IMR-90 (cell line): Measurements from ENCODE around the gene SMO. TPM values are rescaled to one million over a fixed set of nuclear protein-coding genes. Genes with fewer than 3 reads are reported as not detected.

Experiments used
- ATAC-seq: fragments of 200-7000 bp; cut with Tn5 transposase; 2 replicates; pipeline ENCODE4 v1.9.1; 2020; ENCODE audit warnings: low read depth, mild to moderate bottlenecking, moderate library complexity
- BruUV-seq: library from RNA; stranded (reverse); fragments of 400-500 nt; replicated peaks from 2 replicates; lab custom pipeline; 2021; lab: Mats Ljungman, UMichigan
- CTCF ChIA-PET: fragments of 300-600 bp; formaldehyde crosslinking; extraction: SDS; loops from one replicate; lab custom pipeline; 2021; ENCODE audit warnings: antibody characterized with exemption; lab: Yijun Ruan, JAX
- POLR2A ChIA-PET: fragments of 300-600 bp; sonication (Branson Sonifier 250); formaldehyde crosslinking; loops from one replicate; lab custom pipeline; 2022; ENCODE audit warnings: antibody characterized with exemption; ENCODE audit not compliant: unreplicated experiment; lab: Charles Lee
- DNase-seq: peaks from one replicate; pipeline ENCODE4 v3.0.0; 2013
- H2AFZ ChIP-seq: replicated peaks from 2 replicates; pipeline ENCODE3; 2013; ENCODE audit warnings: low read length, mild to moderate bottlenecking; ENCODE audit not compliant: poor library complexity
- H2AK5ac ChIP-seq: 2 replicates; pipeline ENCODE4 v1.6.1; 2013; ENCODE audit warnings: low read depth, low read length, inconsistent platforms
- H2AK9ac ChIP-seq: replicated peaks from 2 replicates; pipeline ENCODE3; 2013; ENCODE audit warnings: mild to moderate bottlenecking, low read depth, low read length, moderate library complexity; ENCODE audit not compliant: poor library complexity
- H2BK120ac ChIP-seq: 2 replicates; pipeline ENCODE4 v1.6.1; 2013; ENCODE audit warnings: low read depth, low read length, inconsistent platforms
- H2BK15ac ChIP-seq: 3 replicates; pipeline ENCODE4 v1.6.1; 2013; ENCODE audit warnings: low read depth, low read length, inconsistent platforms
- H2BK20ac ChIP-seq: 2 replicates; pipeline ENCODE4 v1.6.1; 2013; ENCODE audit warnings: low read depth, mild to moderate bottlenecking, inconsistent platforms, low read length, moderate library complexity
- H2BK5ac ChIP-seq: 2 replicates; pipeline ENCODE4 v1.6.1; 2013; ENCODE audit warnings: mild to moderate bottlenecking, low read depth, low read length, inconsistent platforms; ENCODE audit not compliant: poor library complexity, severe bottlenecking
- H3K14ac ChIP-seq: replicated peaks from 2 replicates; pipeline ENCODE4 v1.6.1; 2013; ENCODE audit warnings: low read depth, low read length, inconsistent platforms
- H3K18ac ChIP-seq: 2 replicates; pipeline ENCODE4 v1.6.1; 2013; ENCODE audit warnings: low read depth, low read length, control low read depth
- H3K23ac ChIP-seq: 2 replicates; pipeline ENCODE4 v1.6.1; 2013; ENCODE audit warnings: low read depth, low read length, inconsistent platforms
- H3K27ac ChIP-seq: 2 replicates; pipeline ENCODE4 v1.5.1; 2013; ENCODE audit warnings: mild to moderate bottlenecking, control low read depth, low read length; ENCODE audit not compliant: insufficient read depth
- H3K27me3 ChIP-seq: 2 replicates; pipeline ENCODE4 v1.6.1; 2013; ENCODE audit warnings: low read length; ENCODE audit not compliant: control insufficient read depth, insufficient read depth
- H3K36me3 ChIP-seq: 2 replicates; pipeline ENCODE4 v1.6.1; 2013; ENCODE audit warnings: low read length, mixed read lengths; ENCODE audit not compliant: control insufficient read depth, insufficient read depth
- H3K4ac ChIP-seq: 2 replicates; pipeline ENCODE4 v1.6.1; 2013; ENCODE audit warnings: low read depth, low read length, inconsistent platforms
- H3K4me1 ChIP-seq: 2 replicates; pipeline ENCODE4 v1.6.1; 2013; ENCODE audit warnings: low read length, mixed read lengths; ENCODE audit not compliant: control insufficient read depth, insufficient read depth
- H3K4me2 ChIP-seq: 2 replicates; pipeline ENCODE4 v1.6.1; 2013; ENCODE audit warnings: low read depth, mild to moderate bottlenecking, control low read depth, low read length, moderate library complexity
- H3K4me3 ChIP-seq: 2 replicates; pipeline ENCODE4 v1.5.1; 2013; ENCODE audit warnings: low read depth, mild to moderate bottlenecking, control low read depth, low read length, moderate library complexity; ENCODE audit not compliant: insufficient read depth
- H3K56ac ChIP-seq: 2 replicates; pipeline ENCODE4 v1.6.1; 2013; ENCODE audit warnings: low read length, inconsistent platforms; ENCODE audit not compliant: insufficient read depth; ENCODE audit errors: extremely low read depth
- H3K79me1 ChIP-seq, 2 experiments: 2 replicates each; pipeline ENCODE4 v1.6.1; 2013; ENCODE audit warnings: low read length in 2 of 2, inconsistent platforms in 1 of 2, low read depth in 1 of 2
- H3K9ac ChIP-seq: 2 replicates; pipeline ENCODE4 v1.6.1; 2013; ENCODE audit warnings: low read depth, low read length, control low read depth
- H3K9me1 ChIP-seq: 2 replicates; pipeline ENCODE4 v1.6.1; 2013; ENCODE audit warnings: low read length, inconsistent platforms; ENCODE audit not compliant: insufficient read depth
- H3K9me3 ChIP-seq: 2 replicates; pipeline ENCODE4 v1.6.1; 2013; ENCODE audit warnings: low read length; ENCODE audit not compliant: control insufficient read depth, insufficient read depth
- H4K20me1 ChIP-seq: 2 replicates; pipeline ENCODE4 v1.6.1; 2013; ENCODE audit warnings: low read length, inconsistent platforms; ENCODE audit not compliant: insufficient read depth
- H4K5ac ChIP-seq: 2 replicates; pipeline ENCODE4 v1.6.1; 2013; ENCODE audit warnings: mild to moderate bottlenecking, low read depth, low read length, control low read depth
- H4K8ac ChIP-seq, 2 experiments: 2 replicates each; pipeline ENCODE4 v1.6.1; 2013; ENCODE audit warnings: low read depth in 2 of 2, low read length in 2 of 2, control low read depth in 1 of 2, inconsistent platforms in 1 of 2
- H4K91ac ChIP-seq: 2 replicates; pipeline ENCODE4 v1.6.1; 2013; ENCODE audit warnings: low read depth, low read length, inconsistent platforms; ENCODE audit not compliant: insufficient read depth
- BHLHE40 ChIP-seq: fragments of 150-350 bp; IDR thresholded peaks from 2 replicates; pipeline ENCODE4 v1.6.1; 2016; ENCODE audit warnings: mild to moderate bottlenecking, low read depth, low read length
- CEBPB ChIP-seq: IDR thresholded peaks from 2 replicates; pipeline ENCODE4 v1.6.1; 2012; ENCODE audit warnings: low read depth, low read length, improper control_type of control experiment
- FOS ChIP-seq: fragments of 150-350 bp; IDR thresholded peaks from 2 replicates; pipeline ENCODE4 v1.6.1; 2016; ENCODE audit warnings: low read depth, low read length
- MAFK ChIP-seq: IDR thresholded peaks from 2 replicates; pipeline ENCODE4 v1.6.1; 2012; ENCODE audit warnings: low read depth, low read length, improper control_type of control experiment
- MAZ ChIP-seq: IDR thresholded peaks from 2 replicates; pipeline ENCODE4 v1.6.1; 2012; ENCODE audit warnings: low read depth, mild to moderate bottlenecking, low read length, improper control_type of control experiment, moderate library complexity, borderline replicate concordance
- RAD21 ChIP-seq: IDR thresholded peaks from 2 replicates; pipeline ENCODE4 v1.6.1; 2012; ENCODE audit warnings: low read length, improper control_type of control experiment
- RCOR1 ChIP-seq: IDR thresholded peaks from 2 replicates; pipeline ENCODE4 v1.6.1; 2012; ENCODE audit warnings: mild to moderate bottlenecking, low read length, improper control_type of control experiment; ENCODE audit not compliant: insufficient replicate concordance
- USF2 ChIP-seq: fragments of 150-350 bp; IDR thresholded peaks from 2 replicates; pipeline ENCODE4 v1.6.1; 2017; ENCODE audit warnings: mild to moderate bottlenecking, antibody characterized with exemption, low read length, low read depth
- WGBS, 2 experiments: methylation state at CpG; one replicate each; pipeline versions ENCODE4 v1.1.5 to v1.1.7; 2013; ENCODE audit warnings: missing lambda C conversion rate in 2 of 2; ENCODE audit not compliant: insufficient read length in 1 of 2; ENCODE audit errors: extremely low coverage in 2 of 2; 5-methylcytosine and 5-hydroxymethylcytosine counted together
- dilution Hi-C: fragments of 300-500 bp; cut with HindIII; formaldehyde crosslinking; loops from one replicate; pipeline ENCODE4 v1.14.3; 2018; ENCODE audit warnings: low sequenced_read_pairs; ENCODE audit not compliant: unreplicated experiment
- in situ Hi-C: fragments of 300-500 bp; cut with MboI; formaldehyde crosslinking; loops from 3 replicates; pipeline ENCODE4 v1.14.3; 2019; ENCODE audit warnings: low sequenced_read_pairs, inconsistent platforms, mixed read lengths
- intact Hi-C: fragments of 100-400 bp; cut with micrococcal nuclease; formaldehyde crosslinking; loops from 2 replicates; pipeline ENCODE4 v1.10.0; 2022
- polyA plus RNA-seq, 3 experiments: library from polyadenylated mRNA; depleted of rRNA; stranded (reverse); fragments of >200 nt; gene quantifications; 2 replicates each; pipeline ENCODE4 v1.2.3, GENCODE V29; 2012; ENCODE audit warnings: low replicate concordance in 1 of 3
- total RNA-seq: library from RNA; depleted of rRNA; stranded (reverse); fragments of >200 nt; gene quantifications from 2 replicates; pipeline ENCODE4 v1.2.3, GENCODE V29; 2012

The SMO gene
- total and polyA plus RNA-seq, 2 of the 4 experiments (the other 2 are of a cell fraction) = 18.5 to 24.7 TPM

DNA sequence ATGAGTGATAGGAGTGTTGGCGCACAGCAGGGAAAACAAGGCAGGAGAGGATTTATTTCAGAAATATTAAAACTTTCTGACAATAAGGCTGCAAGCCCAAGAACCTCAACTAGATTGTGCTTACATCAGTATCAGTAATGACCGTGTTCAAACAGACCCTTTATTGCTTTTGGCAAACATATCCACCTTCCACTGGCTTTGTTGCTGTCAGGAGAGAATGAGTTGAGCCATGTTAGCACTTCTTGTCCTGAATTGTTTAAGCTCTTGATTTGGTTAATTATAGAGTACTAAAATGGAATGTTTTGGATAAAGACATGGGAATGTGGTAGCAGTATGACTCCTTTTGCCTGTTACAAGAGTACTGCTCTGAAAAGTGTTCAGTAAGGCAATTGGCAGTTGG, 40.2 kb downstream of the SMO start:
- Histone ChIP-seq H3K9me1 (peaks cover 7% of the 10 kb centered on the region), H2BK20ac (no peak overlapping the region), H3K14ac (no peak overlapping the region), H2AK5ac (no peak overlapping the region), H2BK15ac (no peak overlapping the region), H2BK5ac (no peak overlapping the region), H3K9ac (no peak overlapping the region), H3K4me3 (no peak overlapping the region), H3K36me3 (no peaks in the 10 kb centered on the region), H3K56ac (no peak overlapping the region), H4K8ac (no peak overlapping the region), H2AFZ (no peak overlapping the region), H3K27me3 (no peaks in the 10 kb centered on the region), H3K4me2 (no peak overlapping the region), H4K91ac (no peak overlapping the region), H3K18ac (no peak overlapping the region), H3K27ac (no peak overlapping the region), H3K79me1 (peaks cover 0 to 17% of the 10 kb centered on the region in 2 experiments), H2BK120ac (no peak overlapping the region), H4K20me1 (peaks cover 3% of the 10 kb centered on the region; the same call in 1 of the 2 replicates), H4K5ac (no peak overlapping the region), H3K9me3 (no peaks in the 10 kb centered on the region), H3K4ac (no peak overlapping the region), H3K23ac (no peak overlapping the region), H2AK9ac (no peak overlapping the region), H3K4me1 (no peaks in the 10 kb centered on the region; the same call in 1 of the 2 replicates)
- BruUV-seq = no TSS peak
- ATAC-seq (no peak), DNase-seq (no peak)
- no peak for TF ChIP-seq CEBPB
- no peak for TF ChIP-seq BHLHE40
- TF ChIP-seq MAZ = no peak
- TF ChIP-seq RCOR1 = no peak
- no peak for TF ChIP-seq RAD21
- TF ChIP-seq FOS = no peak
- no peak for TF ChIP-seq USF2
- no peak for TF ChIP-seq MAFK
- dilution Hi-C loops (no loop called here), in situ Hi-C loops (no loop called here), intact Hi-C loops (no loop called here)
- WGBS, 2 experiments = no CpG with 5 or more reads among the region's 2 CpGs
- ChIA-PET POLR2A (no interaction called here), CTCF (interaction anchor here (0.7 to 1.6 kb wide), 2 partner anchors 10 to 220 kb away, joined by 3 to 4 read pairs; no protein-coding TSS in a partner anchor)
